Heart left ventricle (tissue), 13 donors: ENCODE data around the gene LRRC2.

ENCODE experiments used
- POLR2A ChIP-seq, 2 donors: fragments of 450-650 bp; IDR thresholded peaks; one replicate each; pipeline ENCODE4 v1.6.1; 2017; ENCODE audit warnings: antibody characterized with exemption in 2 of 2, mild to moderate bottlenecking in 2 of 2, moderate library complexity in 2 of 2
- TF ChIP-seq, protein P1 (sequence below), 12 donors: fragments of 200-600 bp; sonication (generic) in 4 of 12; IDR thresholded peaks; one replicate each; pipeline versions ENCODE4 v1.5.0 to v1.8.0; 2018 to 2022; ENCODE audit warnings: antibody characterized with exemption in 12 of 12, mild to moderate bottlenecking in 5 of 12
- donor health status: ischemic (EF 13 %, LVEDD 7.1; RV severe dilation, severe dysfunction).
- donor health status: DM: no; HTN: yes; CAD: no.
- donor health status: DM: no; HTN: no; CAD: no.
- donor health status: ischemic (EF 25% LVEDD 6.9; RV normal size, moderate dysfunction).
- donor health status: ischemic (EF 25% LVEDD 5.7; RV mildly dilated, moderate dysfunction).
- donor health status: ischemic (EF 35%, LVEDD 5.7; RV mildly dilated, moderate dysfunction).
- donor health status: nonischemic (EF 11% LVEDD 7.7; RV severe dilation, severe dysfunction).
- donor health status: DM: yes; HTN: yes; CAD: no.
- donor health status: PGD.
- donor health status: ischemic (EF 29% LVEDD 5.4; RV normal size, mild dysfunction).
- donor health status: nonischemic (EF 23%, LVEDD 6.1; RV moderate dilation, normal function).

DNA sequence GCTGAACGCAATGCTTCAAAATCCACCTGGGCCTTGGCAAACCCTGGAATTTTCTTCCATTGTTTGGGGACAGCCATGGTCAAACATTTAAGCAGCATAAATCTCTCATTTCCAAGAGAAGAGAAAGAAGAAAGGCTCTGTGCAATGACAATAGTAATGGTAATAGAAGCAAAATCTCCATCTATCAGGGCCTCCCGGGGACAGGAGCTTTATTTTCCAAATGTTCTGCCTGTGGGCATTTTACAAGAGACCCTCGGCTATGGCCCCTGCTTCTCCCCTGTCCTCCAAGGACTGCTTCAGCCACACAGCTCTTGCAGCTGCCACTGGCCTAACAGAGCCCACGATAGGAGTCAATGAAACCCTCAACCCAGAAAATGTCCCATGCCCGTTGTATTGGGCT lies 33.5 kb upstream of the LRRC2 start:
- TF ChIP-seq, protein P1, sequence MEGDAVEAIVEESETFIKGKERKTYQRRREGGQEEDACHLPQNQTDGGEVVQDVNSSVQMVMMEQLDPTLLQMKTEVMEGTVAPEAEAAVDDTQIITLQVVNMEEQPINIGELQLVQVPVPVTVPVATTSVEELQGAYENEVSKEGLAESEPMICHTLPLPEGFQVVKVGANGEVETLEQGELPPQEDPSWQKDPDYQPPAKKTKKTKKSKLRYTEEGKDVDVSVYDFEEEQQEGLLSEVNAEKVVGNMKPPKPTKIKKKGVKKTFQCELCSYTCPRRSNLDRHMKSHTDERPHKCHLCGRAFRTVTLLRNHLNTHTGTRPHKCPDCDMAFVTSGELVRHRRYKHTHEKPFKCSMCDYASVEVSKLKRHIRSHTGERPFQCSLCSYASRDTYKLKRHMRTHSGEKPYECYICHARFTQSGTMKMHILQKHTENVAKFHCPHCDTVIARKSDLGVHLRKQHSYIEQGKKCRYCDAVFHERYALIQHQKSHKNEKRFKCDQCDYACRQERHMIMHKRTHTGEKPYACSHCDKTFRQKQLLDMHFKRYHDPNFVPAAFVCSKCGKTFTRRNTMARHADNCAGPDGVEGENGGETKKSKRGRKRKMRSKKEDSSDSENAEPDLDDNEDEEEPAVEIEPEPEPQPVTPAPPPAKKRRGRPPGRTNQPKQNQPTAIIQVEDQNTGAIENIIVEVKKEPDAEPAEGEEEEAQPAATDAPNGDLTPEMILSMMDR (IDR thresholded peaks at IDR 0.05) = no peak
- no peak for TF ChIP-seq POLR2A (IDR thresholded peaks at IDR 0.05)
